IPS-15b (cell line): ENCODE data around the gene PTPN21.

Experiments
- H3K27me3 ChIP-seq: one replicate; pipeline ENCODE4 v1.6.1; 2013; ENCODE audit warnings: low read length; ENCODE audit not compliant: control insufficient read depth, insufficient read depth
- H3K36me3 ChIP-seq: one replicate; pipeline ENCODE4 v1.6.1; 2013; ENCODE audit warnings: low read length; ENCODE audit not compliant: control insufficient read depth, insufficient read depth
- H3K4me1 ChIP-seq: one replicate; pipeline ENCODE4 v1.6.1; 2013; ENCODE audit warnings: mild to moderate bottlenecking, low read length; ENCODE audit not compliant: control insufficient read depth, insufficient read depth
- H3K4me3 ChIP-seq: one replicate; pipeline ENCODE4 v1.5.1; 2013; ENCODE audit warnings: low read depth, low read length
- H3K9ac ChIP-seq: one replicate; pipeline ENCODE4 v1.6.1; 2013; ENCODE audit warnings: low read depth, mild to moderate bottlenecking, low read length
- H3K9me3 ChIP-seq: one replicate; pipeline ENCODE4 v1.6.1; 2013; ENCODE audit warnings: mild to moderate bottlenecking, low read length; ENCODE audit not compliant: control insufficient read depth, insufficient read depth

Gene PTPN21

DNA sequence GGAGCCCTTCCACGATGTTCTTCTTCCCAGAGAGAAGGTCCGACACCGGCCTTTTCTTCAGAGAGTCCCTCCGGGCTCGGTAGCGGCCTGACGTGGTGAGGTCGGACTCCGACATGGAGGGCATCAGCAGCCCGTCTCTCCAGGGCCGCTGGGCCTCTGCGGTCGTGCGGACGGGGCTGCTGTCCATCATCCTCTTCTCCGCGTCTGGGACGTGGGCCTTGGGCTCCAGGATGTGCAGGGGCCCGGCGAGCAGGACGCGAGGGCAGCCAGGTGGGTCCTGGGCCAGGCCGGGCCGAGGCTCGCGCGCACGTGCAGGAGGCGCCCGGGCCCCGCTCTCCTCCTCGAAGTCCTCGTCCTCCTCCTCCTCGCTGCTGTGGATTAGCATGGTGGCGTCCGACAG, 75.9 kb downstream of the PTPN21 start:
- Histone ChIP-seq H3K4me3 (no peak overlapping the region), H3K36me3 (no peaks in the 10 kb centered on the region), H3K27me3 (no peaks in the 10 kb centered on the region), H3K9ac (no peak overlapping the region), H3K9me3 (no peaks in the 10 kb centered on the region), H3K4me1 (peaks cover 11% of the 10 kb centered on the region)

DNA sequence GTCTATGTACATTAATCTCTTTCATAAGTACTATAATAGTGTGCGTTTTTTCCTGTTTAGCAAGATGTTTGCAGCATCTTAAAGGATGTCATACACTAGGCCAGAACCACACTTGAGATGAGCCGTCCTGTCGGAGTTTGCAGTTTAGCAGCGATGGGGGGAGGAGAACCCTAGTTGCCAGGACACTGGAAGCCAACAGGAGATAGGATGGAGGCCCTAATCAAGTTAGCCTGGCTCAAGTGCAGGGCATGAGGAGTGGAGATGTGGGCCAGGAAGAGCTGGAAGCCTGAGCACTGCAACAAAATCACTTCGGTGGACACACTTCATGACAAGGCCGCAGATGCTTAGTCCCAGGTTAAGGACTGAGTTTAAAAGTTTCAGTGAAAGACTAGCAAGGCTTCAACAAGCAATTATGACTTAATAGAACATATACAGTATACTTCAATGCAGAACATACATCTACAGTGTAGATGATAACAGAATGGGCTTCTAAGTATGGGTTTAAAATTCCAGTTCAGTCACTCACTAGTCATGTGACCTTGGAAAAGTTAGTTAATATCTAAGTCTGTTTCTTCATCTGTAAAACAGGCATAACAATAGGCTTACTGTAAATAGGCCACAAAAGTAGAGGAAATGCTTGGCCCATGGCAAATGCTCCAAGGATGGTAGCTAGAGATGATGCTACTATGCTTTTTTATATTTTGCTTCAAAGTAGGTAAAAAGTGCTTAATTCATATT, 77.1 kb downstream of the PTPN21 start:
- Histone ChIP-seq H3K4me3 (no peak overlapping the region), H3K27me3 (no peaks in the 10 kb centered on the region), H3K36me3 (no peaks in the 10 kb centered on the region), H3K4me1 (peaks cover 8% of the 10 kb centered on the region), H3K9me3 (no peaks in the 10 kb centered on the region), H3K9ac (no peak overlapping the region)

DNA sequence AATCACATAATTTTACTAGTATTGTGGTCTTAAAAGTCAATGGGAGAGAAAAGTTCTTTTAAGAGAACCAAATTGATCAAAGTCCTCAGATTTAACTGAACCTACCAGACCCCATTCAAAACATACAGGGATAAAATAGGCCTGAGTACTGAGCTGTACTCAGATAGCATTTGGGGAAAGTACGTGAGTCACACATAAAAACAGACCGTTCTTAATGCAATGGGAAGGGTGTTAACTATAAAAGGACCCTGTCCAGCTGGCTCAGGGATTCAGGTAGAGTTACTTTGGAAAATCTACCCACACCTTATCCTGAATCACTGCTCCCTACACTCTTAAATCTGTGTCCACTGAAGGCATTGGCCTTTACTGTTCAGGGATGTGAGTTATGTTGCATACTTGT, 78.0 kb downstream of the PTPN21 start:
- H3K4me3 ChIP-seq: no peak overlapping the region
- no peaks in the 10 kb centered on the region for H3K36me3 ChIP-seq
- H3K4me1 ChIP-seq: peaks cover 4% of the 10 kb centered on the region
- H3K27me3 ChIP-seq: no peaks in the 10 kb centered on the region
- no peak overlapping the region for H3K9ac ChIP-seq
- no peaks in the 10 kb centered on the region for H3K9me3 ChIP-seq

DNA sequence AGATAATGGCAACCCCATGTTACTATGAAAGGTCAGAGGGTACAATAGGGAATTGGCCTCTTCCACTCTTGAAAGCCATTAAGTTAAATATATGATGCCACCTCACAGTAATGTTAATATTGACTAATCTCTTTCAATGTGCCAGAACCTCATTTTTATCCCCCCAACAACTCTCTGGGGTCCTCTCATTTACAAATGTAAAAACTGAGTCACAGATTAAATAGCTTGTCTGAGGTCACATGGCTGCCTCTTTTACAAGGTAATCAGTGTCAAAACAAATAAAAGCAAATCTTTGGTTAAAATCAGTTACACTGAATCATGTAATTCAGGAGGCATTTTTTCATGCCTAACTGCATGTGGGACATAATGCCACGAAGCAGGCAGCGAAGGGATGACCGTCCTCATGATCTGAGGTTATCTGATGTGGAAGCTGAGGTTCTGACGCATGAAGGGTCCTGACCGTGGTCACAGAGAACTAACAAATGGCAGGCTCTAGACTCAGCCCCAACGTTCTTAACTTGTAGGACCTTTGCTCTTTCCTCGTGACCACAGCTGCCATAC, 78.5 kb downstream of the PTPN21 start:
- Histone ChIP-seq H3K27me3 (no peaks in the 10 kb centered on the region), H3K4me1 (no peaks in the 10 kb centered on the region), H3K36me3 (no peaks in the 10 kb centered on the region), H3K4me3 (no peak overlapping the region), H3K9ac (no peak overlapping the region), H3K9me3 (no peaks in the 10 kb centered on the region)

GRCh38 chr14:88473791-88474190, 81.0 kb downstream of the PTPN21 start:
- H3K36me3 ChIP-seq: peaks cover 5% of the 10 kb centered on the region
- no peak overlapping the region for H3K9ac ChIP-seq
- H3K27me3 ChIP-seq: no peaks in the 10 kb centered on the region
- H3K9me3 ChIP-seq: no peaks in the 10 kb centered on the region
- no peaks in the 10 kb centered on the region for H3K4me1 ChIP-seq
- H3K4me3 ChIP-seq: no peak overlapping the region

- Histone ChIP-seq H3K9me3 (no peaks in the 10 kb centered on the region), H3K4me1 (no peaks in the 10 kb centered on the region), H3K27me3 (no peaks in the 10 kb centered on the region), H3K9ac (no peak overlapping the region), H3K36me3 (peaks cover 9% of the 10 kb centered on the region), H3K4me3 (no peak overlapping the region)
Measured at GRCh38 chr14:88470542-88471440, 84.0 kb downstream of the PTPN21 start.

GRCh38 chr14:88468406-88468805, 86.4 kb downstream of the PTPN21 start:
- no peak overlapping the region for H3K9ac ChIP-seq
- H3K36me3 ChIP-seq: peaks cover 9% of the 10 kb centered on the region
- no peaks in the 10 kb centered on the region for H3K4me1 ChIP-seq
- no peaks in the 10 kb centered on the region for H3K9me3 ChIP-seq
- no peaks in the 10 kb centered on the region for H3K27me3 ChIP-seq
- no peak overlapping the region for H3K4me3 ChIP-seq

- no peaks in the 10 kb centered on the region for H3K4me1 ChIP-seq
- H3K4me3 ChIP-seq: no peak overlapping the region
- no peak overlapping the region for H3K9ac ChIP-seq
- peaks cover 6% of the 10 kb centered on the region for H3K36me3 ChIP-seq
- no peaks in the 10 kb centered on the region for H3K9me3 ChIP-seq
- H3K27me3 ChIP-seq: no peaks in the 10 kb centered on the region
Measured at GRCh38 chr14:88463318-88463717, 91.5 kb downstream of the PTPN21 start.

- no peaks in the 10 kb centered on the region for H3K36me3 ChIP-seq
- H3K9me3 ChIP-seq: no peaks in the 10 kb centered on the region
- H3K4me1 ChIP-seq: no peaks in the 10 kb centered on the region
- H3K9ac ChIP-seq: no peak overlapping the region
- no peak overlapping the region for H3K4me3 ChIP-seq
- no peaks in the 10 kb centered on the region for H3K27me3 ChIP-seq
Measured at GRCh38 chr14:88454886-88455285, 99.9 kb downstream of the PTPN21 start.

- Histone ChIP-seq H3K27me3 (no peaks in the 10 kb centered on the region), H3K9ac (no peak overlapping the region), H3K4me3 (no peak overlapping the region), H3K9me3 (no peaks in the 10 kb centered on the region), H3K4me1 (no peaks in the 10 kb centered on the region), H3K36me3 (no peaks in the 10 kb centered on the region)
Measured at GRCh38 chr14:88452231-88452630, 102.6 kb downstream of the PTPN21 start.

GRCh38 chr14:88439088-88439487, 115.7 kb downstream of the PTPN21 start:
- Histone ChIP-seq H3K36me3 (no peaks in the 10 kb centered on the region), H3K9me3 (no peaks in the 10 kb centered on the region), H3K4me1 (no peaks in the 10 kb centered on the region), H3K9ac (no peak overlapping the region), H3K27me3 (no peaks in the 10 kb centered on the region), H3K4me3 (no peak overlapping the region)

- Histone ChIP-seq H3K9me3 (no peaks in the 10 kb centered on the region), H3K27me3 (no peaks in the 10 kb centered on the region), H3K36me3 (no peaks in the 10 kb centered on the region), H3K4me3 (no peak overlapping the region), H3K4me1 (no peaks in the 10 kb centered on the region), H3K9ac (no peak overlapping the region)
Measured at GRCh38 chr14:88437658-88438057, 117.1 kb downstream of the PTPN21 start.
